ENCODE data around the gene EHMT1. TPM values are rescaled to one million over a fixed set of nuclear protein-coding genes. Genes with fewer than 3 reads are reported as not detected.

Gene EHMT1
- total RNA-seq, 1 donor from 2014 or later: 64.5 TPM

Small RNA genes lying within 50 kb of the gene (microRNA-seq; reads per million reads assigned to microRNA genes)
- 1.9 reads per million for gene MIR602

Other genes with a start within 250 kb of the EHMT1 start
- 8.5 and 9.4 TPM in 2 replicates for gene EXD3, start 195.8 kb upstream of the EHMT1 start, total RNA-seq
- 0.50 and 0.84 TPM in 2 replicates for gene NOXA1, start 195.6 kb upstream of the EHMT1 start, total RNA-seq
- gene ENTPD8, start 177.6 kb upstream of the EHMT1 start, total RNA-seq: 0.11 TPM in 1 of 2 replicates, not detected in the other
- 48.8 and 50.5 TPM in 2 replicates for gene NSMF, start 159.7 kb upstream of the EHMT1 start, total RNA-seq
- gene PNPLA7, start 68.6 kb upstream of the EHMT1 start, total RNA-seq: 2.6 and 2.9 TPM in 2 replicates
- 58.6 and 62.9 TPM in 2 replicates for gene MRPL41, start 67.1 kb upstream of the EHMT1 start, total RNA-seq
- gene DPH7, start 40.1 kb upstream of the EHMT1 start, total RNA-seq: 34.4 and 35.4 TPM in 2 replicates
- 31.1 and 34.0 TPM in 2 replicates for gene ZMYND19, start 28.5 kb upstream of the EHMT1 start, total RNA-seq
- 13.9 and 14.2 TPM in 2 replicates for gene ARRDC1, start 13.3 kb upstream of the EHMT1 start, total RNA-seq

Data from astrocyte (in vitro differentiated cells and primary cell).